GM19025 (cell line): ENCODE measurements around the gene ZNF423.
"Not testable (repeated sequence)": the region's sequence is repeated elsewhere in the genome, so short reads cannot be mapped to it uniquely, and the experiment has no call there.

Experiments used
- ATAC-seq: cut with Tn5 transposase; IDR thresholded peaks from one replicate; pipeline ENCODE4 v1.9.1; 2021; ENCODE audit warnings: mild to moderate bottlenecking, low read depth, moderate library complexity; ENCODE audit not compliant: unreplicated experiment

ZNF423 gene

GRCh38 chr16:49677661-49678060, 178.3 kb downstream of the ZNF423 start:
- ATAC-seq: not testable (repeated sequence)

- ATAC-seq: no peak
Measured at GRCh38 chr16:49675413-49675812, 180.5 kb downstream of the ZNF423 start.

GRCh38 chr16:49674990-49675389, 180.9 kb downstream of the ZNF423 start:
- ATAC-seq: no peak

GRCh38 chr16:49674351-49674851, 181.5 kb downstream of the ZNF423 start:
- no peak for ATAC-seq

GRCh38 chr16:49673442-49673841, 182.5 kb downstream of the ZNF423 start:
- no peak for ATAC-seq

- ATAC-seq: no peak
Measured at GRCh38 chr16:49672753-49673152, 183.2 kb downstream of the ZNF423 start.

GRCh38 chr16:49671333-49671732, 184.6 kb downstream of the ZNF423 start:
- no peak for ATAC-seq

- ATAC-seq: no peak
Measured at GRCh38 chr16:49670627-49671026, 185.3 kb downstream of the ZNF423 start.

- no peak for ATAC-seq
Measured at GRCh38 chr16:49665482-49666230, 190.3 kb downstream of the ZNF423 start.

- no peak for ATAC-seq
Measured at GRCh38 chr16:49664221-49665215, 191.4 kb downstream of the ZNF423 start.

GRCh38 chr16:49663081-49664065, 192.5 kb downstream of the ZNF423 start:
- no peak for ATAC-seq

GRCh38 chr16:49662569-49662968, 193.3 kb downstream of the ZNF423 start:
- ATAC-seq: no peak

GRCh38 chr16:49661465-49662187, 194.3 kb downstream of the ZNF423 start:
- ATAC-seq: no peak

GRCh38 chr16:49660626-49661025, 195.3 kb downstream of the ZNF423 start:
- no peak for ATAC-seq

GRCh38 chr16:49659356-49659755, 196.6 kb downstream of the ZNF423 start:
- ATAC-seq: no peak

GRCh38 chr16:49658531-49658930, 197.4 kb downstream of the ZNF423 start:
- no peak for ATAC-seq

GRCh38 chr16:49657736-49658465, 198.0 kb downstream of the ZNF423 start:
- ATAC-seq: no peak

- ATAC-seq: no peak
Measured at GRCh38 chr16:49654425-49654824, 201.5 kb downstream of the ZNF423 start.

- no peak for ATAC-seq
Measured at GRCh38 chr16:49653577-49653976, 202.3 kb downstream of the ZNF423 start.
